HG03064 (cell line): ENCODE results near the gene NUDC.
"Not testable (repeated sequence)": the region's sequence is repeated elsewhere in the genome, so short reads cannot be mapped to it uniquely, and the experiment has no call there.

Experiments
- ATAC-seq: cut with Tn5 transposase; IDR thresholded peaks from one replicate; pipeline ENCODE4 v1.9.1; 2021; ENCODE audit warnings: low read depth; ENCODE audit not compliant: unreplicated experiment

Gene NUDC

GRCh38 chr1:26910343-26911160 lies 11.0 kb upstream of the NUDC start:
- ATAC-seq: no peak

DNA sequence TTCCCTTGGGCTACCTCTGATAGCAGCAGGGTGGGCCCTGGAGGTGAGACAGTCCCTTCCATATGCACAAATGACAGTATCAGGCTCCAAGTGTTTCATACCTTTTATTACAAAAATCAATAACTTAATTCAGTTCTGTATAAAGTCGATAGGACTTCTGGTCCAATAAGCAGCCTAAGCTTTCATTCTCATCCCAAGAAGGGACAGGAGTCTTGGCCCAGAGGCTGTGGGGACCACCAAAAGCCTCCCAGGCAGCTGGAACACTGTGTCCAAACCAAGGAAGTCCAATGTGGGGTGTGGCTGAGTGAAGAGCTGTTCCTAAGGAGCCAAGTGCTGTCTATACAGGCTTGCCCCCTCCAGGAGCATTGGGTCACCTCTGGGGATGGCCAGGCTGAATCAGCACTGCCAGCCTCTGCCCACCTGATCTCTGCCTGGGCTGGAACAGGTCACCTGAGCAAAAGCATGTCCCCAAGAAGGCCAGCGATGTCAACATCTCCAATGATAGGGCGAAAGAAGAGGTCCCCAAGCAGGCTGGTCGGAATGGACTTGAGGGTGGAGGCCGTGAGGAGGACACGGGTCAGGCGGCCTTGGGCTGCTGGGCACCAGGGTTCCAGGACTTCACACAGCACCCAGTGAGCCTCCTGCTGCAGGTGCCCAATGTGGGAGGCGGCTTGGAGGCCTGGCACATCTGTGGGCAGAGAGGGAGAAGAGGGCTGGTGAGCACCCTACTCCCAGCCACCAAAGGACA lies 10.0 kb upstream of the NUDC start:
- ATAC-seq: no peak

DNA sequence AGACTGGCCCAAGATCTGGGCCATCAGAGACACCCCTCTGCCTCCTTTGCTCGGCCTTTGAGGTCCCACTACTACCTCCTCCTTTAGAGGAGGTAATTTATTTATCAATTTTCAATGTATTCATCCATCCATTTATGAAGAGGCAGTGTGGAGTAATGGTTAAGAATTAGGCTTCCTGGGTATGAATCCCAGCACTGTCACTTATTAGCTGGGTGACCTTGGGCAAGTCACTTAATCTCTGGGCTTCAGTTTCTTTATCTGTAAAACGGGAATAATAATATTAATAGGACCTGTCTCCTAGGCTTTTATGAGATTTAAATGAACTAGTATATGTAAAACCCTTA lies 9.4 kb upstream of the NUDC start:
- ATAC-seq: no peak

DNA sequence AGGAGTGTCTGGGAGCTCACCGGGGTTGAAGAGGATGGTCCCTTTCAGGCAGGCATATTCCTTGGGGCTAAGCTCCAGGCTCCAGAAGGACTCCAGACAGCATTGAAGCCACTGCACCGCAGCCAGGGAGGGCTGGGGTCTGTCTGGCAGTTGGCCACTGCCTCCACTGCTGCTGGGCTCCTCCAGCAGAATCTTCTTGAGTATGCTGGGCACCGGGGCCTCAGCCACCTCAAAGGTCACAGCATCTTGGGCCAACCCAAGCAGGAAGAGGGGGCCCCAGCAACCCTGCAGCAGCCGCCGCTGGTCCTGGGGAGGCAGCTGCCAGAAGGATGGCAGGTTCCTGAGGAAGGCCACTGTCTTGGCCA lies 8.2 kb upstream of the NUDC start:
- ATAC-seq: no peak

DNA sequence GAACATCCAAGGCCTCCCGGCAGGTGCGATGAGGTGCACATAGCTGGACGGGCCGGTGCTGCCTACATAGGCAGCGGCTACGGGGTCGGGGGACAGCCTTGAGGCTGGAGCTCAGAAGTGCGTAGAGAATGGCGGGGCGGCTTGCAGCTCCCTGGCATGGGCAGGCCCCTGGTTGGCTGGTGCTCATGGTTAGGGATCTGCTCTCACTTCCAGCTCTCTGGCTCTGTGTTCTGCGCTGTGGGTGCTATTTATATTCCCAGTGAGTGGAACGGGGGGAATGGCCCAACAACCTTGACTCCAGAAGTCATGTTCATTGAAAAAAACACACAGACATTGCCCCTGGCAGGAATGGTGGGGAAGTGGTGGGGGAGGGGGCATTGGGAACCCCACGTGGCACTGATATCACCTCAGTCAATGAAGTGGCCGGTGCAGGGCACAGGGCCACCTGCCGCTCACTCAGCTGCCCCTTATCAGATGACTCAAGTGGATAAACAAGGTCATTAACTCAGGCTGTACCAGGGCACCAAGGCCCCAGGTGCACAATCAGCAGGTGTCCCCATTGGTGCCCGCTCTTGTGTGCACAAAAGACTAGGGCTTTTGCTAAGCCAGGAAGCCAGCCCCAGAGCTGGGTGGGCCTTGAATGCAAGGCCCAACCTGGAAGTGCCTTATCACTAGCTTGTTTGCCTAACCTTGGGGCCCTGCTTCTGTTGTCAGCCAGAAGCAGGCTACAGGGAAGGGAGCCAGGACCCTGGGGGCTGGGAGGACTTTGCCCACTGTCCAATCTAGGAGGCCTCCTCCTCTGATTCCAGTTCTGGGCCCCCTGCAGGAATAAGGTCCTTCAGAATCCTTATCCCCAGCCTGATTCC lies 7.6 kb upstream of the NUDC start, which contains the start of gene NR0B2:
NR0B2 (minus strand) TSS at position 222 of the 866 bp plus-strand sequence; CDS start at position 187, 35 bp downstream.
- no peak for ATAC-seq

DNA sequence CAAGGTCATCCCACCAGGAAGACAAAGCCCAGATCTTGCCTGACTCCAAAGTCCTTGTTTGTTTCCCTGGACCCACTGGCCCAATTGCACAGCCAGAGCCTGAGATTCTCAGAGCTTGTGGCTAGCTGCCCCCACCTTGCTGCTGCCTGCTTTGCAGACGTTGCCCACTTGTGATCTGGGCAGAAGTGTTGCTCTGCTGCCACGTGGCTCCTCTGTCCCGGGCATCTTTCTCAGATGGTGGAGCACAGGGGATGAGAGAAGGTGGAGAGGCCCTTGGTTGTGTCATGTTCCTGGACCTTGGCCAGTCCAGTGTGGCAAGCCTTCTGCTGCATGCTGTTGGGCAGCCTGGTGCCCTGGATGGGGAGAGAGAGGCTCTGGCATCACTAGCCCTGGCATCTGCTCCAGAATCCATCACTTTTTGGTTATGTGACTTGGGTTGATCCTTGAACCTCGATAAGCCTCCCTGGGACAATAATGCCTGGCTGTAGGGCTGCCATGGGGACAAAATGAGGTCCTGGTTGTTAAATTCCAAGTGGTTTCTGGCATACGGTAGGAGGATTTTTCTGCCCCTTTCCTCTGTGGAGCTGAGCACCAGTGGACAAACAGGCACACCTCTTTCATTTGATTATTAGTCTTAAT lies 6.2 kb upstream of the NUDC start:
- ATAC-seq: no peak

DNA sequence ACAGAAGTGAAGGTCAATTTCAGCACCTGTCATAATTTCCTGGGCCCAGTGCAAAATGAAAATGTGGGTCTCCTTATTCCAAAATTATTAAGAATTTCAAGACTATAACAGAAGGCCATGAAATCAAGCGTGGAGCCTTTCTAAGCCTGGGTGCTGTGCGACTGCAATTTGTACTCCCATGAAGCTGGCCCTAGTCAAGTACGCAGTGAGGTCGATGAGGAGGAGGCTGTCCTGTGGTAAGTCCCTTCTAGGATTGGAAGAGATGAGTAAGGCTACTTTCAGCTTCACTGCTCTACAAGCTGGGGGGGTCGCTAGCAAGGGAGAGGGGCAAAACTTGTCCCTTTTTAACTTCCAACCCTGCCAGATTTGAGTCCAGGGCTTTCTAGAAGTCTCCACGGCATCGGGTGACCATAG lies 410 bp upstream of the NUDC start:
- ATAC-seq: no peak

DNA sequence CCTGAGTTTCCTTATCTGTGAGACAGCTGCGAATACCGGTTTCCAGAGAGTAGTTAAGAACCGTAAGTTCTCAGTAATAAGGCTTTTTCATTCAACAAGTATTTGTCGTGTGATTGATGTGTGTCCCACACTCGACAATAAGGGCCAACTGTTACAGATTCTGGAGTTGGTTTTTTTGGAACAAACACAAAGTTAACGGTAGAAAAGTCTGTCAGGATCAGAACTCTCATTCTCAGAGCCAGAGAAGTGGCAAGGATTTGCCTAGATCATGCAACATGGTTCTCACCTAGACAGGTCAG lies 837 bp downstream of the NUDC start:
- no peak for ATAC-seq

- no peak for ATAC-seq
Observed at GRCh38 chr1:26922901-26923300, 1.4 kb downstream of the NUDC start.

- ATAC-seq: no peak
Observed at GRCh38 chr1:26923711-26924110, 2.2 kb downstream of the NUDC start.

GRCh38 chr1:26932531-26932930 lies 11.0 kb downstream of the NUDC start:
- no peak for ATAC-seq

GRCh38 chr1:26936823-26937222 lies 15.3 kb downstream of the NUDC start:
- no peak for ATAC-seq

- no peak for ATAC-seq
Observed at GRCh38 chr1:26938004-26938658, 16.6 kb downstream of the NUDC start.

- ATAC-seq: no peak
Observed at GRCh38 chr1:26938659-26939025, 17.1 kb downstream of the NUDC start.

DNA sequence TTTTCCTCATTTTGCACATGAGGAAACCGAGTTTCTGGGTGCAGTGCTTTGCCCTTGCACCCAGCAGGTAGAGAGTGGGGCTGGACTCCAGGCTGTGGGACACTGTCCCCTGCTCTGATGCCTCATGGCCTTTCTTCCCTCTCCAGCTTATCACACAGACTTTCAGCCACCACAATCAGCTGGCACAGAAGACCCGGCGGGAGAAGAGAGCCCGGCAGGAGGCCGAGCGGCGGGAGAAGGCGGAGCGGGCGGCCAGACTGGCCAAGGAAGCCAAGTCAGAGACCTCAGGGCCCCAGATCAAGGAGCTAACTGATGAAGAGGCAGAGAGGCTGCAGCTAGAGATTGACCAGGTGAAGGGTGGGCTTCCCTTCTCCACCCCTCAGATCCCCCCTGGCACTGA lies 19.8 kb downstream of the NUDC start:
- no peak for ATAC-seq

DNA sequence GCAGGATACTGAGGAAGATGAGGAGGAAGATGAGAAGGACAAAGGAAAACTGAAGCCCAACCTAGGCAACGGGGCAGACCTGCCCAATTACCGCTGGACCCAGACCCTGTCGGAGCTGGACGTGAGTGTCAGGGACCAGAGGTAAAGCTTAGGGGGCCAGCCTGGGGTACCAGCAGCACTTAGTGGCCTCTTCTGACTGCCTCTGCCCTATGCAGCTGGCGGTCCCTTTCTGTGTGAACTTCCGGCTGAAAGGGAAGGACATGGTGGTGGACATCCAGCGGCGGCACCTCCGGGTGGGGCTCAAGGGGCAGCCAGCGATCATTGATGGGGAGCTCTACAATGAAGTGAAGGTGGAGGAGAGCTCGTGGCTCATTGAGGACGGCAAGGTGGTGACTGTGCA lies 21.1 kb downstream of the NUDC start:
- no peak for ATAC-seq

GRCh38 chr1:26945138-26945537 lies 23.6 kb downstream of the NUDC start:
- no peak for ATAC-seq

GRCh38 chr1:26945728-26946127 lies 24.2 kb downstream of the NUDC start:
- no peak for ATAC-seq

- ATAC-seq: no peak
Observed at GRCh38 chr1:26946270-26946669, 24.7 kb downstream of the NUDC start.

DNA sequence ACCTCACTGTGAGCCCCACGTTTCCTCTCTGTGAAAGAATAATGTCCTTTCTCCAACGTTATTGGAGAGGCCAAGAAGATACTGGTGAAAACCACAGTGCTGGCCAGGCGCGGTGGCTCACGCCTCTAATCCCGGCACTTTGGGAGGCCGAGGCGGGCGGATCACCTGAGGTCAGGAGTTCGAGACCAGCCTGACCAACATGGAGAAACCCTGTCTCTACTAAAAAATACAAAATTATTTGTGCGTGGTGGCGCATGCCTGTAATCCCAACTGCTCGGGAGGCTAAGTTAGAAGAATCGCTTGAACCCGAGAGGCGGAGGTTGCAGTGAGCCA lies 27.1 kb downstream of the NUDC start:
- not testable (repeated sequence) for ATAC-seq
